Measurements from ENCODE around the gene STAT2. TPM values are rescaled to one million over a fixed set of nuclear protein-coding genes. Genes with fewer than 3 reads are reported as not detected.

Gene STAT2
- total RNA-seq, 1 experiment from 2014 or later, result 50.4 TPM

- Histone ChIP-seq H3K4me3 (ENCODE audit: low read depth in 2 of 2, low read length in 2 of 2) (peak overlapping the region in 1 of 2 experiments; percentile 87; a peak in 1 of 4 replicates), H3K4me1 (ENCODE audit: control insufficient read depth, insufficient read depth, low read length) (peaks cover 8% of the 10 kb centered on the region), H3K27me3 (ENCODE audit: control insufficient read depth, insufficient read depth, low read length) (no peaks in the 10 kb centered on the region), H3K9me3 (ENCODE audit: control insufficient read depth, insufficient read depth, low read depth, low read length) (no peaks in the 10 kb centered on the region), H3K36me3 (ENCODE audit: control insufficient read depth, insufficient read depth, low read length) (no peaks in the 10 kb centered on the region; the same call in 1 of the 2 replicates), H3K27ac (ENCODE audit: low read length) (no peak overlapping the region)
- no TSS peak for BruUV-seq (replicated peaks)
- ChIA-PET CTCF (no interaction called here), POLR2A (interaction anchor here (0.6 kb wide), 1 partner anchor 23 kb away, joined by 3 read pairs; the partner anchor contains the start of gene IL23A)
- TF ChIP-seq, protein P1, sequence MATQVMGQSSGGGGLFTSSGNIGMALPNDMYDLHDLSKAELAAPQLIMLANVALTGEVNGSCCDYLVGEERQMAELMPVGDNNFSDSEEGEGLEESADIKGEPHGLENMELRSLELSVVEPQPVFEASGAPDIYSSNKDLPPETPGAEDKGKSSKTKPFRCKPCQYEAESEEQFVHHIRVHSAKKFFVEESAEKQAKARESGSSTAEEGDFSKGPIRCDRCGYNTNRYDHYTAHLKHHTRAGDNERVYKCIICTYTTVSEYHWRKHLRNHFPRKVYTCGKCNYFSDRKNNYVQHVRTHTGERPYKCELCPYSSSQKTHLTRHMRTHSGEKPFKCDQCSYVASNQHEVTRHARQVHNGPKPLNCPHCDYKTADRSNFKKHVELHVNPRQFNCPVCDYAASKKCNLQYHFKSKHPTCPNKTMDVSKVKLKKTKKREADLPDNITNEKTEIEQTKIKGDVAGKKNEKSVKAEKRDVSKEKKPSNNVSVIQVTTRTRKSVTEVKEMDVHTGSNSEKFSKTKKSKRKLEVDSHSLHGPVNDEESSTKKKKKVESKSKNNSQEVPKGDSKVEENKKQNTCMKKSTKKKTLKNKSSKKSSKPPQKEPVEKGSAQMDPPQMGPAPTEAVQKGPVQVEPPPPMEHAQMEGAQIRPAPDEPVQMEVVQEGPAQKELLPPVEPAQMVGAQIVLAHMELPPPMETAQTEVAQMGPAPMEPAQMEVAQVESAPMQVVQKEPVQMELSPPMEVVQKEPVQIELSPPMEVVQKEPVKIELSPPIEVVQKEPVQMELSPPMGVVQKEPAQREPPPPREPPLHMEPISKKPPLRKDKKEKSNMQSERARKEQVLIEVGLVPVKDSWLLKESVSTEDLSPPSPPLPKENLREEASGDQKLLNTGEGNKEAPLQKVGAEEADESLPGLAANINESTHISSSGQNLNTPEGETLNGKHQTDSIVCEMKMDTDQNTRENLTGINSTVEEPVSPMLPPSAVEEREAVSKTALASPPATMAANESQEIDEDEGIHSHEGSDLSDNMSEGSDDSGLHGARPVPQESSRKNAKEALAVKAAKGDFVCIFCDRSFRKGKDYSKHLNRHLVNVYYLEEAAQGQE (IDR thresholded peaks at IDR 0.05; ENCODE audit: insufficient read depth in 1 of 2, low read depth in 2 of 2, low read length in 1 of 2), result no peak
- no peak for TF ChIP-seq SIN3A (IDR thresholded peaks at IDR 0.05; ENCODE audit: borderline replicate concordance, insufficient read depth, low read depth, low read length)
- TF ChIP-seq, protein P2, sequence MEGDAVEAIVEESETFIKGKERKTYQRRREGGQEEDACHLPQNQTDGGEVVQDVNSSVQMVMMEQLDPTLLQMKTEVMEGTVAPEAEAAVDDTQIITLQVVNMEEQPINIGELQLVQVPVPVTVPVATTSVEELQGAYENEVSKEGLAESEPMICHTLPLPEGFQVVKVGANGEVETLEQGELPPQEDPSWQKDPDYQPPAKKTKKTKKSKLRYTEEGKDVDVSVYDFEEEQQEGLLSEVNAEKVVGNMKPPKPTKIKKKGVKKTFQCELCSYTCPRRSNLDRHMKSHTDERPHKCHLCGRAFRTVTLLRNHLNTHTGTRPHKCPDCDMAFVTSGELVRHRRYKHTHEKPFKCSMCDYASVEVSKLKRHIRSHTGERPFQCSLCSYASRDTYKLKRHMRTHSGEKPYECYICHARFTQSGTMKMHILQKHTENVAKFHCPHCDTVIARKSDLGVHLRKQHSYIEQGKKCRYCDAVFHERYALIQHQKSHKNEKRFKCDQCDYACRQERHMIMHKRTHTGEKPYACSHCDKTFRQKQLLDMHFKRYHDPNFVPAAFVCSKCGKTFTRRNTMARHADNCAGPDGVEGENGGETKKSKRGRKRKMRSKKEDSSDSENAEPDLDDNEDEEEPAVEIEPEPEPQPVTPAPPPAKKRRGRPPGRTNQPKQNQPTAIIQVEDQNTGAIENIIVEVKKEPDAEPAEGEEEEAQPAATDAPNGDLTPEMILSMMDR (IDR thresholded peaks at IDR 0.05), result no peak
- no peak for TF ChIP-seq POLR2AphosphoS5 (IDR thresholded peaks at IDR 0.05; ENCODE audit: low read depth, low read length)
- no peak for TF ChIP-seq TCF7L2 (IDR thresholded peaks at IDR 0.05; ENCODE audit: low read depth, low read length)
- intact Hi-C loops (cut with micrococcal nuclease; ENCODE audit: unreplicated experiment) (loop anchor here (10.0 kb wide), 1 partner anchor 103 kb away; the partner anchor contains the start of gene SPRYD4), in situ Hi-C loops (cut with HindIII; ENCODE audit: low pct_unique_long_range_greater_than_20kb, low sequenced_read_pairs) (no loop called here)
- ATAC-seq, result no peak
- DNase-seq (ENCODE audit: low read depth, low spot score), result no peak
Observed at GRCh38 chr12:56361487-56362129, 1.7 kb upstream of the STAT2 start.

DNA sequence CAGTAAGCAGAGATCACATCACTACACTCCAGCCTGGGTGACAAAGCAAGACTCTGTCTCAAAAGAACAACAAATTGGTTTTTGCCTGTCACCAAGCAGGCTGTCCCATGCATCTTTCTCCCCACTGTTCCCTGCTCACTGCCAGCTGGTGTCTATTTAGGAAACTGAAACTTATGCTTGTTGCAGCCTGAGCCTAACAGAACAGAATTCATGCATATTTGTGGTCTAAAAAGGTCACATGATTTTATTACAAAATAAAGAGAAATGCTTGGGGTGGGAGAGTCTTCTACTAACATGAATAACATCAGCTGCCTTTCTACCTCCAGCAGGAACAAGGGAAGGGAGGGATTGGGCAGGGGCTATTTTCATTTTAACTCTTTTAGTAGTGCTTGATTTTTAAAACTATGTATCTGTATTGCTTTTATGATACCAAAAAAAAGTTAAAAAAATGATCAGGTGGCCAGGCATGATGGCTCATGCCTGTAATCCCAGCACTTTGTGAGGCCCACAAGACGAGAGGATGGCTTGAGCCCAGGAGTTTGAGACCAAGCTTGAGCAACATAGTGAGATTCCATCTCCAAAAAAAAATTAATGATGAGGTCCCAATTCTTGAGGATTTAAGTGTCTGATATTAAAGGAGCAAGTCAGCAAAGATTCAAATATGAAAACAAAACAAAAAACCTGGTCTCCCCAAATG, 923 bp downstream of the STAT2 start:
- no peak for ATAC-seq
- POLR2A ChIA-PET, result interaction anchor here (0.5 to 0.6 kb wide), 2 partner anchors 7 to 250 kb away, joined by 3 read pairs; no protein-coding TSS in a partner anchor
- no peaks in the 10 kb centered on the region for H3K9me3 ChIP-seq (ENCODE audit: control insufficient read depth, insufficient read depth, low read depth, low read length)

More for the DNA sequence above, 923 bp downstream of the STAT2 start:
- no peak for DNase-seq (ENCODE audit: low read depth, low spot score)
- H3K4me1 ChIP-seq (ENCODE audit: control insufficient read depth, insufficient read depth, low read length), result peaks cover 8% of the 10 kb centered on the region
- CTCF ChIA-PET, result no interaction called here
- no TSS peak for BruUV-seq (replicated peaks)
- intact Hi-C loops (cut with micrococcal nuclease; ENCODE audit: unreplicated experiment), result no loop called here
- H3K4me3 ChIP-seq (ENCODE audit: low read depth in 2 of 2, low read length in 2 of 2), result peak overlapping the region; percentile 87 to 95
- H3K36me3 ChIP-seq (ENCODE audit: control insufficient read depth, insufficient read depth, low read length), result no peaks in the 10 kb centered on the region; the same call in 1 of the 2 replicates
- peak overlapping the region; percentile 96 for H3K27ac ChIP-seq (ENCODE audit: low read length)
- in situ Hi-C loops (cut with HindIII; ENCODE audit: low pct_unique_long_range_greater_than_20kb, low sequenced_read_pairs), result no loop called here
- H3K27me3 ChIP-seq (ENCODE audit: control insufficient read depth, insufficient read depth, low read length), result no peaks in the 10 kb centered on the region
- no peak for TF ChIP-seq POLR2AphosphoS5 (IDR thresholded peaks at IDR 0.05; ENCODE audit: low read depth, low read length)
- TF ChIP-seq TCF7L2 (IDR thresholded peaks at IDR 0.05; ENCODE audit: low read depth, low read length), result no peak
- TF ChIP-seq, protein P2 (IDR thresholded peaks at IDR 0.05), result no peak
- no peak for TF ChIP-seq SIN3A (IDR thresholded peaks at IDR 0.05; ENCODE audit: borderline replicate concordance, insufficient read depth, low read depth, low read length)
- TF ChIP-seq, protein P1 (IDR thresholded peaks at IDR 0.05; ENCODE audit: insufficient read depth in 1 of 2, low read depth in 2 of 2, low read length in 1 of 2), result no peak
